Body of pancreas (tissue), 4 donors: ENCODE data around the gene ARHGAP26.

Experiments
- CTCF ChIP-seq, 7 experiments: fragments of 450-650 bp in 4 of 7; fragments of 200-600 bp in 3 of 7; sonication (generic) in 3 of 7; IDR thresholded peaks; one replicate each; pipeline ENCODE4 v1.5.1; 2016 to 2019; ENCODE audit warnings: antibody characterized with exemption in 7 of 7
- POLR2A ChIP-seq, 3 donors: fragments of 450-650 bp; IDR thresholded peaks; one replicate each; pipeline ENCODE4 v1.6.1; 2016; ENCODE audit warnings: antibody characterized with exemption in 3 of 3, mild to moderate bottlenecking in 2 of 3

GRCh38 chr5:143215690-143216089 is 445.5 kb downstream of the ARHGAP26 start:
- TF ChIP-seq POLR2A (IDR thresholded peaks at IDR 0.05) (no peak), CTCF (IDR thresholded peaks at IDR 0.05) (no peak)
